ENCODE data around the gene IDH2.
A peak's percentile ranks its signal among the peaks of the same experiment; 100 is the strongest.

DNA sequence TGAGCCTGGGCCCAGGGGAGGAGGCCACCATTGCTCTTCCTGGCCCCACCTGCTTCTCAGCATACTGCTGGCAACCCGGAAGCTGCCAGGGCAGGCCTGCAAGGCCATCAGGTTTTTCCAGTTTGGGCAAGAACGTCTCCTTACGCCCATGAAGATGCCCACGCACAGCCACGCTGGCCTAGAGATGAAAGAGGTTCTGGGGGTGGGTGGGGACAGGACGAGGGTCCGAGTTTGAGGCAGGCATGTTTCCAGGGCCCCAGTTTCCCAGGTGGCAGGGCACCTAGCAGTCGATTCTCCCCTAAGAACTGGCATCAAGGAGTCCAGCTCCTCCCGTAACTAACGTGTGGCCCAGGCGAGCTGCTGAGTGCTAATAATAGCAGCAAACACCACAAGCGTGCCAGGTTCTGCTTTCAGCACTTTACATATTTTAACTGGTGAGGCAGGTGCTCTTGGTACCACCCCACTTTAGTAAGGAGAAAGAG is 55.3 kb downstream of the IDH2 start:
- TF ChIP-seq, protein P1, sequence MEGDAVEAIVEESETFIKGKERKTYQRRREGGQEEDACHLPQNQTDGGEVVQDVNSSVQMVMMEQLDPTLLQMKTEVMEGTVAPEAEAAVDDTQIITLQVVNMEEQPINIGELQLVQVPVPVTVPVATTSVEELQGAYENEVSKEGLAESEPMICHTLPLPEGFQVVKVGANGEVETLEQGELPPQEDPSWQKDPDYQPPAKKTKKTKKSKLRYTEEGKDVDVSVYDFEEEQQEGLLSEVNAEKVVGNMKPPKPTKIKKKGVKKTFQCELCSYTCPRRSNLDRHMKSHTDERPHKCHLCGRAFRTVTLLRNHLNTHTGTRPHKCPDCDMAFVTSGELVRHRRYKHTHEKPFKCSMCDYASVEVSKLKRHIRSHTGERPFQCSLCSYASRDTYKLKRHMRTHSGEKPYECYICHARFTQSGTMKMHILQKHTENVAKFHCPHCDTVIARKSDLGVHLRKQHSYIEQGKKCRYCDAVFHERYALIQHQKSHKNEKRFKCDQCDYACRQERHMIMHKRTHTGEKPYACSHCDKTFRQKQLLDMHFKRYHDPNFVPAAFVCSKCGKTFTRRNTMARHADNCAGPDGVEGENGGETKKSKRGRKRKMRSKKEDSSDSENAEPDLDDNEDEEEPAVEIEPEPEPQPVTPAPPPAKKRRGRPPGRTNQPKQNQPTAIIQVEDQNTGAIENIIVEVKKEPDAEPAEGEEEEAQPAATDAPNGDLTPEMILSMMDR (IDR thresholded peaks at IDR 0.05) = no peak
- peak in 1 of 4 donors; percentile 10 for TF ChIP-seq POLR2A (IDR thresholded peaks at IDR 0.05)

All from esophagus squamous epithelium (tissue), 4 donors.